Tibial artery (tissue), 4 donors: ENCODE measurements around the gene PPM1E.

Experiments
- DNase-seq, 2 donors: peaks; one replicate each; pipeline ENCODE4 v3.0.0-alpha.2; 2019
- H3K27ac ChIP-seq, 2 donors: fragments of 200-600 bp; sonication (generic) in 1 of 2; 1 replicate in 1 of 2; 2 replicates in 1 of 2; pipeline ENCODE4 v1.5.1; 2018 to 2019; ENCODE audit warnings: mild to moderate bottlenecking in 1 of 2
- H3K27me3 ChIP-seq, 2 donors: fragments of 200-600 bp; sonication (generic) in 1 of 2; one replicate each; pipeline versions ENCODE4 v1.5.1 to v1.6.0; 2016 to 2019
- H3K36me3 ChIP-seq, 3 donors: fragments of 200-600 bp; sonication (generic) in 2 of 3; one replicate each; pipeline ENCODE4 v1.5.1; 2016 to 2019; ENCODE audit warnings: mild to moderate bottlenecking in 2 of 3
- H3K4me1 ChIP-seq, 4 donors: fragments of 200-600 bp; sonication (generic) in 2 of 4; 1 replicate in 3 of 4; 2 replicates in 1 of 4; pipeline ENCODE4 v1.5.1; 2016 to 2019
- H3K4me3 ChIP-seq, 2 donors: fragments of 200-600 bp; sonication (generic) in 1 of 2; 1 replicate in 1 of 2; 2 replicates in 1 of 2; pipeline ENCODE4 v1.5.1; 2018 to 2019; ENCODE audit warnings: mild to moderate bottlenecking in 2 of 2
- H3K9me3 ChIP-seq, 3 donors: fragments of 200-600 bp; sonication (generic) in 1 of 3; one replicate each; pipeline ENCODE4 v1.5.1; 2016 to 2019
- intact Hi-C: fragments of 100-400 bp; cut with DNase I; formaldehyde crosslinking; loops from one replicate; pipeline ENCODE4 v1.15.0; 2023; ENCODE audit warnings: low total_unique reads
- TF ChIP-seq, protein P1 (sequence below), 2 experiments: fragments of 200-600 bp in 1 of 2; fragments of 450-650 bp in 1 of 2; IDR thresholded peaks; one replicate each; pipeline ENCODE4 v1.5.1; 2017 to 2019; ENCODE audit warnings: antibody characterized with exemption in 2 of 2, mild to moderate bottlenecking in 1 of 2, moderate library complexity in 1 of 2

Gene PPM1E

DNA sequence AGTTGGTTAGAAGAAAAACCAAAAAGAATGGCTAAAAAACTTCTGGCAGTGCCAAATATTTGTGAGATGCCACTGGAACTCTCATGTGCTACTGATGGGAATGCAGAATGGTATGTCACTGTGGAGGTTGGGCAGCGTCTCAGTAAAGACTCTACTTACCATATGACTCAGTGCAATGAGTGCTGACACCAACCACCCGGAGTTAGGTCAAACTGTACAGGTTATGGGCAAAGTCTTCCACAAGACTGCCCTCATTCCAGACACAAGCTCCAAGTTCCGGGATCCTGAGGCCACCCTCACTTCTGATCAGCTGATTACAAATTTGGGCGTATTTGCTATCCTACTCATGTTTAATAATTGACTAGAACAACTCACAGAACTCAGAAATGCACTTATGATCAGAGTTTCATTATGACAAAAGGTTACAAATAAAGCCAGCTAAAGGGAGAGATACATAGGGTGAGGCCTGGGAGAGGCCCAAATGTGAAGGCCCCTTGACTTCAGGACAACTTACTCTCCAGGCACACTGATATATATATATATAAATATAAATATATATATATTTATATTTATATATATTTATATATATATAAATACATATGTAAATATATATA lies 236.2 kb downstream of the PPM1E start:
- TF ChIP-seq, protein P1, sequence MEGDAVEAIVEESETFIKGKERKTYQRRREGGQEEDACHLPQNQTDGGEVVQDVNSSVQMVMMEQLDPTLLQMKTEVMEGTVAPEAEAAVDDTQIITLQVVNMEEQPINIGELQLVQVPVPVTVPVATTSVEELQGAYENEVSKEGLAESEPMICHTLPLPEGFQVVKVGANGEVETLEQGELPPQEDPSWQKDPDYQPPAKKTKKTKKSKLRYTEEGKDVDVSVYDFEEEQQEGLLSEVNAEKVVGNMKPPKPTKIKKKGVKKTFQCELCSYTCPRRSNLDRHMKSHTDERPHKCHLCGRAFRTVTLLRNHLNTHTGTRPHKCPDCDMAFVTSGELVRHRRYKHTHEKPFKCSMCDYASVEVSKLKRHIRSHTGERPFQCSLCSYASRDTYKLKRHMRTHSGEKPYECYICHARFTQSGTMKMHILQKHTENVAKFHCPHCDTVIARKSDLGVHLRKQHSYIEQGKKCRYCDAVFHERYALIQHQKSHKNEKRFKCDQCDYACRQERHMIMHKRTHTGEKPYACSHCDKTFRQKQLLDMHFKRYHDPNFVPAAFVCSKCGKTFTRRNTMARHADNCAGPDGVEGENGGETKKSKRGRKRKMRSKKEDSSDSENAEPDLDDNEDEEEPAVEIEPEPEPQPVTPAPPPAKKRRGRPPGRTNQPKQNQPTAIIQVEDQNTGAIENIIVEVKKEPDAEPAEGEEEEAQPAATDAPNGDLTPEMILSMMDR (IDR thresholded peaks at IDR 0.05) = no peak
- H3K27ac ChIP-seq = no peak overlapping the region

DNA sequence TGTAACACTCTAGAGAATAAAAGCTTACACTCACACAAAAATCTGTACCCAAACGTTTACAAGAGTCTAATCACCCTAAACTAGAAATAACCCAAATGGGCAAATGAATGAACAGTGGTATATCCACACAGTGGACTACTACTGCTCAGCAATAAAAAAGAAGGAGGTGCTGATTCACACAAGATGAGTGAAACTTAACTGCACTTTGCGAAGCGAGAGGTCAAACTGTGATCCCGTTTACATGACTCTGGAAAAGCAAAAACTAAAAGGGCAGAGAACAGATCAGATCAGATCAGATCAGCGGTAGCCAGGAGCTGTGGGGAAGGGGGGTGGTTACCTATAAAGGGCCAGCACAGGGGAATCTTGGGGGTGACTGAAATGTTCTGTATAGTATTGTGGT lies 237.7 kb downstream of the PPM1E start:
- no peak overlapping the region for H3K27ac ChIP-seq

More for the DNA sequence above, 236.2 kb downstream of the PPM1E start:
- no peak for DNase-seq
- Histone ChIP-seq H3K4me3 (no peak overlapping the region), H3K36me3 (no peaks in the 10 kb centered on the region), H3K27me3 (no peaks in the 10 kb centered on the region), H3K4me1 (peaks cover 0 to 23% (median 9%) of the 10 kb centered on the region in 4 donors), H3K9me3 (no peaks in the 10 kb centered on the region)
- intact Hi-C loops = no loop called here

DNA sequence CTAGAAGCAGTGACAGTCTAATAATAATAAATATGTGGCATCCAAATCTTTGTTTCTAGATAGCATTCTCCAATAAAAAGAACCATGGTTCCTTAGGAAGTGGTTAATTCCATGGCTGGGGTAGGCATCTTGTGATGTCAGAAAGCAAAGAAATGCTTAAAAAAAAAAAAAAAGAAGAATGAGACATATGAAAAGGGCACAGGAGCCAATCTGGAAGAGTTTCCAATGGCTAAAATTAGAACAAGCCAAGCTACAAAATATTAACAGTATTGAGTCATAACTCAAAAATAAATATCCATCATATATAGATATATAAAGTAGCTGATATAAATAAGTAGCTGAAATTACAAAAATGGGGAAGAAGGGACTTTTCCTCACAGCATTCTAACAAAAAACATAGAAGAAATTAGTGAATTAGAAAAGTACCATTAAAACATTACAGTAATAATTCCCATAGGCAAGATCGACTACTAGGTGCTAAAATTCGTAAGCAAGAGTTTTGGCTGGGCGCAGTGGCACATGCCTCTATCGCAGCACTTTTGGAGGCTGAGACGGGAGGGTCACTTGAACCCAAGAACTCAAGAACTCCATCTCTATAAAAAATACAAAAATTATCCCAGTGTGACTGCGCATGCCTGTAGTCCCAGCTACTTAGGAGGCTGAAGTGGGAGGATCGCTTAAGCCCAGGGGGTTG lies 239.7 kb downstream of the PPM1E start:
- H3K27me3 ChIP-seq = no peaks in the 10 kb centered on the region
- H3K4me3 ChIP-seq = no peak overlapping the region
- peak overlapping the region; percentile 32 to 38 for H3K27ac ChIP-seq
- H3K9me3 ChIP-seq = no peaks in the 10 kb centered on the region
- intact Hi-C loops = no loop called here
- peaks cover 0 to 9% (median 5%) of the 10 kb centered on the region in 3 donors for H3K36me3 ChIP-seq
- DNase-seq = no peak
- peaks cover 0 to 33% (median 9%) of the 10 kb centered on the region in 4 donors for H3K4me1 ChIP-seq
- TF ChIP-seq, protein P1 (IDR thresholded peaks at IDR 0.05) = no peak

More for the DNA sequence above, 237.7 kb downstream of the PPM1E start:
- H3K27me3 ChIP-seq = no peaks in the 10 kb centered on the region
- no peak for DNase-seq
- no peak overlapping the region for H3K4me3 ChIP-seq
- no peaks in the 10 kb centered on the region for H3K36me3 ChIP-seq
- H3K9me3 ChIP-seq = no peaks in the 10 kb centered on the region
- peaks cover 0 to 33% (median 9%) of the 10 kb centered on the region in 4 donors for H3K4me1 ChIP-seq
- TF ChIP-seq, protein P1 (IDR thresholded peaks at IDR 0.05) = no peak
- intact Hi-C loops = no loop called here

DNA sequence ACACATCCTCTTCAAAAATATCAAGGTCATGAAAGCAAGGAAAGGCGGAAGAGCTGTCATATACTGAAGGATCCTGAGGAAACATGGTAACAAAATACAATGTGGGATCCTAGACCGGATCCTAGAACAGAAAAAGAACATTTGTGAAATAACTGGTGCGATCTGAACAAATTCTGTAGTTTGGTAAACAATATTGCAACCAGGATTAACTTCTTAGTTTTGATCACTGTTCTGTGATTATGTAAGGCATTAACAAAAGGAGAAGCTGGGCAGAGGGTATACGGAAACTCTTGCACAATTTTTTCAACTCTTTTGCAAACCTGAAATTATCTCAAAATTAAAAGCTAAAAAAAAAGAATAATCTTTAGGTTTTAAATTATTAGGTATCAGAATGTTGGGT lies 241.3 kb downstream of the PPM1E start:
- DNase-seq = no peak
- Histone ChIP-seq H3K27me3 (no peaks in the 10 kb centered on the region), H3K4me3 (no peak overlapping the region), H3K27ac (peak overlapping the region in 1 of 2 donors; percentile 23), H3K9me3 (no peaks in the 10 kb centered on the region), H3K36me3 (peaks cover 0 to 10% (median 10%) of the 10 kb centered on the region in 3 donors), H3K4me1 (peaks cover 0 to 40% (median 9%) of the 10 kb centered on the region in 4 donors)
- TF ChIP-seq, protein P1 (IDR thresholded peaks at IDR 0.05) = no peak
- intact Hi-C loops = no loop called here

DNA sequence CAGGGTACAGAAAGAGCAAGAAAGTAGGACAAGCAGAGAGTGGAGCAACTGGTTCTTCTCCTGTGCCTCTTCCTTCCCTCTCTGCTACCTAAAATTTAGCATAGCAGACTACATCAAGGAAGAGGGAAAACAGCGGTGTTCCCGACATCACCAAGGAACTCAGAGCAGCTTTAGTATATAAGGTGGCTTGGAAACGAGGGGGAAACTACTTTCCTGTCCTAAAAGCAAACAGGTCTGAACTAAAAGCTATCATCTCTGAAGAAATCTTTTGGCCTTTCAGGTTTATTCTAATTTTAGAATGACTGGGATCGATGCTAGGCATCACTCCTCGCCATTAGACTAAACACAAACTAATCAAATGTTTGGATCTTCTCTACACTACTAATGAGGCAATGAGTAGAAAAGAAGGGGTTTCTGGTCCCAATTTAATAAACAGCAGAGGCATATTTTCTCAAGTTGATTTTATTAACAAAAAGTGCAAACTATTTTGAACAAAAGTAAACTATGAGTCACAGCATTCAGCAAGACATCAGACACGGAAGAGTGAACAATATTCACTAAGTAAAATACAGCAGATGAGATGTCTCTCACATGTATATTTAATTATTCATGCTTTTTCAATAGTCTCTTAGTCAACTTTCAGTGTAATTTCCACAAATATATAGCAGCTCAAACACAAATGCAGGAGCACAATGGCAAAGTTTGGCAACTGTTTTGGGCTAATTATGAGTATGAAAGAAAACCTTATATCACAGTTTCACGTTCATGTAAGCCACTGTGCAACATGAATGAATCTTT lies 242.3 kb downstream of the PPM1E start:
- peak overlapping the region in 1 of 2 donors; percentile 23 for H3K27ac ChIP-seq
- H3K27me3 ChIP-seq = no peaks in the 10 kb centered on the region
- peaks cover 0 to 33% (median 6%) of the 10 kb centered on the region in 4 donors for H3K4me1 ChIP-seq
- intact Hi-C loops = no loop called here
- TF ChIP-seq, protein P1 (IDR thresholded peaks at IDR 0.05) = no peak
- H3K9me3 ChIP-seq = no peaks in the 10 kb centered on the region
- no peak overlapping the region for H3K4me3 ChIP-seq
- no peak for DNase-seq
- peaks cover 0 to 10% (median 10%) of the 10 kb centered on the region in 3 donors for H3K36me3 ChIP-seq
